Hepatocyte (in vitro differentiated cells): Measurements from ENCODE around the gene ERAP2. TPM values are rescaled to one million over a fixed set of nuclear protein-coding genes. Genes with fewer than 3 reads are reported as not detected.

Source experiments
- DNase-seq: peaks from one replicate; pipeline ENCODE4 v3.0.0-alpha.2; 2016; ENCODE audit warnings: low spot score
- H2AFZ ChIP-seq: fragments of 200-600 bp; sonication (generic); 2 replicates; pipeline ENCODE4 v1.6.0; 2016; ENCODE audit warnings: antibody characterized with exemption, mild to moderate bottlenecking
- H3K27ac ChIP-seq: fragments of 200-600 bp; sonication (generic); 2 replicates; pipeline ENCODE4 v1.5.1; 2016; ENCODE audit warnings: mild to moderate bottlenecking
- H3K27me3 ChIP-seq: fragments of 200-600 bp; sonication (generic); 2 replicates; pipeline ENCODE4 v1.6.1; 2016
- H3K36me3 ChIP-seq: fragments of 200-600 bp; sonication (generic); replicated peaks from 2 replicates; pipeline ENCODE4 v1.5.1; 2016; ENCODE audit warnings: low read depth; ENCODE audit not compliant: insufficient read depth
- H3K4me1 ChIP-seq: fragments of 200-600 bp; sonication (generic); 2 replicates; pipeline ENCODE4 v1.5.1; 2016; ENCODE audit warnings: mild to moderate bottlenecking, moderate library complexity; ENCODE audit not compliant: insufficient read depth
- H3K4me2 ChIP-seq: fragments of 200-600 bp; sonication (generic); 2 replicates; pipeline ENCODE4 v1.6.0; 2016
- H3K4me3 ChIP-seq: fragments of 200-600 bp; sonication (generic); 2 replicates; pipeline ENCODE4 v1.5.1; 2016; ENCODE audit warnings: mild to moderate bottlenecking
- H3K79me2 ChIP-seq: fragments of 200-600 bp; sonication (generic); 2 replicates; pipeline ENCODE4 v1.6.0; 2017; ENCODE audit warnings: mild to moderate bottlenecking
- H3K9me2 ChIP-seq: fragments of 200-600 bp; sonication (generic); replicated peaks from 2 replicates; pipeline ENCODE4 v1.6.0; 2017; ENCODE audit warnings: mild to moderate bottlenecking; ENCODE audit not compliant: insufficient read depth
- H3K9me3 ChIP-seq: fragments of 200-600 bp; sonication (generic); 2 replicates; pipeline ENCODE4 v1.5.1; 2016; ENCODE audit warnings: low read depth, mild to moderate bottlenecking
- H4K20me1 ChIP-seq: fragments of 200-600 bp; sonication (generic); 2 replicates; pipeline ENCODE4 v1.6.0; 2016; ENCODE audit warnings: mild to moderate bottlenecking; ENCODE audit not compliant: insufficient read depth, poor library complexity, severe bottlenecking
- CTCF ChIP-seq: fragments of 200-600 bp; sonication (generic); IDR thresholded peaks from 2 replicates; pipeline ENCODE4 v1.5.1; 2016; ENCODE audit warnings: antibody characterized with exemption, mild to moderate bottlenecking; ENCODE audit not compliant: poor library complexity
- EZH2 ChIP-seq: fragments of 200-600 bp; sonication (generic); IDR thresholded peaks from 2 replicates; pipeline ENCODE4 v1.6.1; 2016; ENCODE audit warnings: antibody characterized with exemption, mild to moderate bottlenecking, borderline replicate concordance
- EZH2phosphoT487 ChIP-seq: fragments of 200-600 bp; sonication (generic); IDR thresholded peaks from one replicate; pipeline ENCODE4 v1.6.1; 2018; ENCODE audit warnings: antibody characterized with exemption, mild to moderate bottlenecking, low read depth, moderate library complexity; ENCODE audit not compliant: unreplicated experiment, severe bottlenecking
- WGBS: methylation state at CpG from one replicate; pipeline ENCODE4 v1.1.6; 2016; ENCODE audit warnings: low lambda C conversion rate; ENCODE audit errors: missing lambda C conversion rate; 5-methylcytosine and 5-hydroxymethylcytosine counted together
- polyA plus RNA-seq: library from polyadenylated mRNA; unstranded; fragments of >200 nt; fragmentation: Nextera tagmentation; extraction: Ambion mirVana; gene quantifications from 2 replicates; pipeline ENCODE4 v1.2.1, GENCODE V29; 2016
- total RNA-seq: library from RNA; depleted of rRNA; stranded (reverse); fragments of >200 nt; gene quantifications from 2 replicates; pipeline ENCODE4 v1.2.3, GENCODE V29; 2014

ERAP2 gene
- total and polyA plus RNA-seq, 2 experiments from 2014 or later = 0.87 to 1.5 TPM

- Histone ChIP-seq H3K4me3 (no peak overlapping the region), H3K27ac (no peak overlapping the region), H4K20me1 (peaks cover 7% of the 10 kb centered on the region), H3K4me2 (no peak overlapping the region), H3K4me1 (no peaks in the 10 kb centered on the region), H3K9me3 (no peaks in the 10 kb centered on the region), H2AFZ (no peak overlapping the region), H3K27me3 (no peaks in the 10 kb centered on the region), H3K9me2 (no peaks in the 10 kb centered on the region), H3K36me3 (no peaks in the 10 kb centered on the region), H3K79me2 (peaks cover 99% of the 10 kb centered on the region)
- DNase-seq = no peak
- WGBS = 100% methylated on average over 1 of the region's 1 CpG
- no peak for TF ChIP-seq CTCF
Observed at GRCh38 chr5:96942911-96943310, 66.6 kb downstream of the ERAP2 start.

- Histone ChIP-seq H3K4me1 (no peaks in the 10 kb centered on the region), H2AFZ (no peak overlapping the region), H3K4me3 (no peak overlapping the region), H3K36me3 (no peaks in the 10 kb centered on the region), H3K27ac (no peak overlapping the region), H4K20me1 (peaks cover 3% of the 10 kb centered on the region), H3K79me2 (peaks cover 99% of the 10 kb centered on the region), H3K4me2 (no peak overlapping the region), H3K27me3 (no peaks in the 10 kb centered on the region), H3K9me2 (no peaks in the 10 kb centered on the region), H3K9me3 (no peaks in the 10 kb centered on the region)
- DNase-seq = no peak
- 93% methylated on average over 1 of the region's 1 CpG for WGBS
- TF ChIP-seq EZH2phosphoT487 (no peak), EZH2 (no peak), CTCF (no peak)
Observed at GRCh38 chr5:96943799-96944198, 67.5 kb downstream of the ERAP2 start.

GRCh38 chr5:96945144-96945897, 69.0 kb downstream of the ERAP2 start:
- H4K20me1 ChIP-seq = peaks cover 3% of the 10 kb centered on the region
- no peak overlapping the region for H2AFZ ChIP-seq
- no peaks in the 10 kb centered on the region for H3K36me3 ChIP-seq
- no peak for DNase-seq
- WGBS = 89% methylated on average over 5 of the region's 5 CpGs
- no peak overlapping the region for H3K4me2 ChIP-seq
- no peak overlapping the region for H3K4me3 ChIP-seq
- no peaks in the 10 kb centered on the region for H3K27me3 ChIP-seq
- H3K9me3 ChIP-seq = no peaks in the 10 kb centered on the region
- peaks cover 99% of the 10 kb centered on the region for H3K79me2 ChIP-seq
- no peak for TF ChIP-seq EZH2phosphoT487
- TF ChIP-seq CTCF = no peak
- TF ChIP-seq EZH2 = no peak
- no peak overlapping the region for H3K27ac ChIP-seq
- no peaks in the 10 kb centered on the region for H3K9me2 ChIP-seq
- no peaks in the 10 kb centered on the region for H3K4me1 ChIP-seq

- Histone ChIP-seq H3K36me3 (no peaks in the 10 kb centered on the region), H3K4me1 (no peaks in the 10 kb centered on the region), H3K4me2 (no peak overlapping the region), H3K27ac (no peak overlapping the region), H3K9me3 (no peaks in the 10 kb centered on the region), H3K9me2 (no peaks in the 10 kb centered on the region), H4K20me1 (peaks cover 3% of the 10 kb centered on the region), H3K4me3 (no peak overlapping the region), H3K79me2 (peaks cover 96% of the 10 kb centered on the region), H2AFZ (no peak overlapping the region), H3K27me3 (no peaks in the 10 kb centered on the region)
- 89% methylated on average over 3 of the region's 3 CpGs for WGBS
- TF ChIP-seq EZH2 (no peak), EZH2phosphoT487 (no peak), CTCF (no peak)
- no peak for DNase-seq
Observed at GRCh38 chr5:96946381-96946780, 70.1 kb downstream of the ERAP2 start.
